H1 (cell line): ENCODE measurements around the gene CADPS. TPM values are rescaled to one million over a fixed set of nuclear protein-coding genes. Genes with fewer than 3 reads are reported as not detected.

Source experiments
- CTCF ChIA-PET: fragments of 300-600 bp; sonication (Branson Sonifier 250); formaldehyde crosslinking; loops from one replicate; lab custom pipeline; 2021; ENCODE audit not compliant: partially characterized antibody; lab: Charles Lee
- POLR2A ChIA-PET: fragments of 300-600 bp; sonication (Branson Sonifier 250); formaldehyde crosslinking; loops from one replicate; lab custom pipeline; 2021; ENCODE audit warnings: inconsistent platforms; ENCODE audit not compliant: partially characterized antibody; lab: Charles Lee
- DNase-seq, 2 experiments: peaks; one replicate each; pipeline versions ENCODE4 v3.0.0 to v3.0.0-alpha.2; 2010 to 2022; ENCODE audit warnings: low spot score in 2 of 2, low read depth in 1 of 2, mixed read lengths in 1 of 2
- FAIRE-seq: peaks from 2 replicates; lab custom pipeline; 2011; peaks lifted over from hg19 to GRCh38; lab: Jason Lieb, UNC
- H2AFZ ChIP-seq: 2 replicates; pipeline ENCODE4 v1.8.1; 2012; ENCODE audit warnings: low read length, inconsistent platforms
- H2AK5ac ChIP-seq: 2 replicates; pipeline ENCODE4 v1.6.1; 2013; ENCODE audit warnings: low read depth, low read length
- H2BK120ac ChIP-seq: replicated peaks from 2 replicates; pipeline ENCODE3; 2013; ENCODE audit warnings: low read depth, low read length, inconsistent platforms
- H2BK12ac ChIP-seq: 2 replicates; pipeline ENCODE4 v1.6.1; 2013; ENCODE audit warnings: low read depth, low read length
- H2BK15ac ChIP-seq: 2 replicates; pipeline ENCODE4 v1.6.1; 2013; ENCODE audit warnings: low read length
- H2BK20ac ChIP-seq: 2 replicates; pipeline ENCODE4 v1.6.1; 2013; ENCODE audit warnings: low read length
- H2BK5ac ChIP-seq: 2 replicates; pipeline ENCODE4 v1.6.1; 2013; ENCODE audit warnings: low read depth, low read length
- H3K14ac ChIP-seq: 2 replicates; pipeline ENCODE4 v1.6.1; 2013; ENCODE audit warnings: inconsistent platforms; ENCODE audit not compliant: insufficient read length
- H3K18ac ChIP-seq: 2 replicates; pipeline ENCODE4 v1.6.1; 2013; ENCODE audit warnings: low read length; ENCODE audit errors: extremely low read depth
- H3K23ac ChIP-seq: 2 replicates; pipeline ENCODE4 v1.6.1; 2013; ENCODE audit warnings: inconsistent platforms; ENCODE audit not compliant: insufficient read length
- H3K23me2 ChIP-seq: 2 replicates; pipeline ENCODE4 v1.6.1; 2013; ENCODE audit warnings: low read depth, low read length
- H3K27ac ChIP-seq: 2 replicates; pipeline ENCODE4 v1.6.1; 2011; ENCODE audit warnings: low read depth, low read length, inconsistent platforms
- H3K27me3 ChIP-seq, 4 experiments: replicated peaks in 1 of 4; 1 replicate in 1 of 4; 2 replicates in 3 of 4; pipeline versions ENCODE4 v1.6.1 to v1.8.1; 2011 to 2013; ENCODE audit warnings: low read length in 3 of 4, mild to moderate bottlenecking in 3 of 4, inconsistent platforms in 2 of 4, mixed read lengths in 2 of 4, moderate library complexity in 1 of 4; ENCODE audit not compliant: control insufficient read depth in 3 of 4, insufficient read depth in 3 of 4; ENCODE audit errors: extremely low read depth in 1 of 4
- H3K36me3 ChIP-seq, 4 experiments: 2 replicates each; pipeline versions ENCODE4 v1.6.1 to v1.8.1; 2011 to 2013; ENCODE audit warnings: mild to moderate bottlenecking in 4 of 4, low read length in 3 of 4, moderate library complexity in 2 of 4, control low read depth in 1 of 4, inconsistent platforms in 1 of 4; ENCODE audit not compliant: insufficient read depth in 4 of 4, control insufficient read depth in 2 of 4
- H3K4ac ChIP-seq: replicated peaks from 2 replicates; pipeline ENCODE3; 2013; ENCODE audit warnings: low read length, low read depth, mixed read lengths, inconsistent platforms; ENCODE audit not compliant: insufficient read length
- H3K4me1 ChIP-seq, 4 experiments: replicated peaks in 1 of 4; 1 replicate in 1 of 4; 2 replicates in 3 of 4; pipeline versions ENCODE4 v1.6.1 to v1.8.1; 2011 to 2013; ENCODE audit warnings: low read length in 3 of 4, inconsistent platforms in 2 of 4, mixed read lengths in 1 of 4; ENCODE audit not compliant: insufficient read depth in 4 of 4, control insufficient read depth in 3 of 4
- H3K4me2 ChIP-seq, 2 experiments: 2 replicates each; pipeline versions ENCODE4 v1.6.1 to v1.8.1; 2011 to 2013; ENCODE audit warnings: low read depth in 2 of 2, low read length in 2 of 2, control low read depth in 1 of 2, inconsistent platforms in 1 of 2, mild to moderate bottlenecking in 1 of 2; ENCODE audit not compliant: insufficient read depth in 1 of 2
- H3K4me3 ChIP-seq, 4 experiments: fragments of 200-600, 300-600 bp in 1 of 4; sonication (generic), shearing (Covaris generic), sonication (Bioruptor Twin) in 1 of 4; 2 replicates each; pipeline versions ENCODE4 v1.5.1 to v1.8.1; 2011 to 2016; ENCODE audit warnings: low read length in 4 of 4, low read depth in 3 of 4, control low read depth in 2 of 4, inconsistent platforms in 2 of 4, mild to moderate bottlenecking in 2 of 4, mixed read lengths in 1 of 4, moderate library complexity in 1 of 4; ENCODE audit not compliant: insufficient read depth in 2 of 4; ENCODE audit errors: extremely low read depth in 1 of 4
- H3K56ac ChIP-seq: replicated peaks from 2 replicates; pipeline ENCODE3; 2013; ENCODE audit warnings: low read depth, mild to moderate bottlenecking, mixed read lengths, low read length, inconsistent platforms; ENCODE audit not compliant: insufficient read length
- H3K79me1 ChIP-seq: 2 replicates; pipeline ENCODE4 v1.6.1; 2013; ENCODE audit warnings: low read depth, low read length, control low read depth
- H3K79me2 ChIP-seq, 2 experiments: 2 replicates each; pipeline versions ENCODE4 v1.6.1 to v1.8.1; 2012 to 2013; ENCODE audit warnings: low read length in 2 of 2, mild to moderate bottlenecking in 2 of 2, inconsistent platforms in 1 of 2; ENCODE audit not compliant: insufficient read depth in 2 of 2, control insufficient read depth in 1 of 2
- H3K9ac ChIP-seq, 4 experiments: replicated peaks in 1 of 4; 1 replicate in 1 of 4; 2 replicates in 3 of 4; pipeline versions ENCODE4 v1.6.1 to v1.8.1; 2011 to 2013; ENCODE audit warnings: low read depth in 3 of 4, low read length in 3 of 4, control low read depth in 2 of 4, mild to moderate bottlenecking in 2 of 4, moderate library complexity in 2 of 4, inconsistent platforms in 1 of 4; ENCODE audit errors: extremely low read depth in 1 of 4
- H3K9me3 ChIP-seq, 2 experiments: 2 replicates each; pipeline versions ENCODE4 v1.6.1 to v1.8.1; 2012 to 2013; ENCODE audit warnings: mild to moderate bottlenecking in 2 of 2, moderate library complexity in 2 of 2, control low read depth in 1 of 2, inconsistent platforms in 1 of 2, low read depth in 1 of 2, low read length in 1 of 2, mixed read lengths in 1 of 2; ENCODE audit not compliant: insufficient read depth in 2 of 2
- H4K20me1 ChIP-seq, 2 experiments: replicated peaks in 1 of 2; 2 replicates each; pipeline versions ENCODE3 to v1.8.1; 2011 to 2013; ENCODE audit warnings: inconsistent platforms in 2 of 2, low read length in 2 of 2, mild to moderate bottlenecking in 1 of 2; ENCODE audit not compliant: insufficient read depth in 2 of 2, control insufficient read depth in 1 of 2
- H4K5ac ChIP-seq: 2 replicates; pipeline ENCODE4 v1.6.1; 2013; ENCODE audit warnings: low read length, low read depth, mixed read lengths, inconsistent platforms; ENCODE audit not compliant: insufficient read length
- H4K8ac ChIP-seq: 2 replicates; pipeline ENCODE4 v1.8.0; 2013; ENCODE audit warnings: mild to moderate bottlenecking, moderate library complexity, low read length, inconsistent platforms; ENCODE audit not compliant: insufficient read depth; ENCODE audit errors: extremely low read depth
- H4K91ac ChIP-seq: replicated peaks from 2 replicates; pipeline ENCODE3; 2013; ENCODE audit warnings: low read length, mixed read lengths, inconsistent platforms; ENCODE audit not compliant: insufficient read length
- TBP ChIP-seq: IDR thresholded peaks from 2 replicates; pipeline ENCODE4 v1.6.1; 2011; ENCODE audit warnings: low read depth, low read length, improper control_type of control experiment
- ZNF274 ChIP-seq: IDR thresholded peaks from 2 replicates; pipeline ENCODE4 v1.7.0; 2012; ENCODE audit warnings: low read length, borderline replicate concordance; ENCODE audit errors: extremely low read depth
- WGBS, 2 experiments: shearing (Covaris generic) in 1 of 2; methylation state at CpG; one replicate each; pipeline versions ENCODE4 v1.1.6 to v1.1.7; 2013 to 2015; ENCODE audit warnings: low lambda C conversion rate in 2 of 2, mixed read lengths in 2 of 2, inconsistent platforms in 1 of 2, low coverage in 1 of 2, missing lambda C conversion rate in 1 of 2; ENCODE audit not compliant: insufficient replicate concordance in 2 of 2, insufficient coverage in 1 of 2, insufficient read length in 1 of 2; ENCODE audit errors: extremely low coverage in 1 of 2, missing lambda C conversion rate in 1 of 2; 5-methylcytosine and 5-hydroxymethylcytosine counted together
- polyA plus RNA-seq, 7 experiments: library from polyadenylated mRNA; depleted of rRNA in 3 of 7; stranded (reverse) in 5 of 7; unstranded in 2 of 7; fragments of >200 nt in 5 of 7; fragments of 200-250 nt in 2 of 7; gene quantifications; 1 replicate in 5 of 7; 2 replicates in 1 of 7; 4 replicates in 1 of 7; pipeline versions ENCODE4 v1.2.1 to v1.2.3, GENCODE V29; 2011 to 2013; ENCODE audit warnings: missing spikeins in 2 of 7, mixed read lengths in 2 of 7
- total RNA-seq: library from RNA; stranded (reverse); fragmentation: NEBNext Ultra II Directional; extraction: Animal tissue kit (Norgen Biotek cat#: 25700); gene quantifications from 2 replicates; pipeline ENCODE4 v1.2.1, GENCODE V29; 2021

CADPS gene
- total and polyA plus RNA-seq, 2 of the 8 experiments (the other 6 are each of a cell fraction or from before 2014, with no cell fraction given) = 7.1 to 10.2 TPM

GRCh38 chr3:62675492-62675891 is 199.7 kb downstream of the CADPS start:
- Histone ChIP-seq H2AK5ac (no peak overlapping the region), H3K56ac (no peak overlapping the region), H3K4ac (no peak overlapping the region), H3K9ac (no peak overlapping the region), H3K4me2 (no peak overlapping the region), H2BK15ac (no peak overlapping the region), H3K79me1 (no peaks in the 10 kb centered on the region), H3K4me1 (peaks cover 10 to 20% (median 13%) of the 10 kb centered on the region in 4 experiments; a peak in 6 of 7 replicates), H4K8ac (no peak overlapping the region), H4K20me1 (no peaks in the 10 kb centered on the region), H3K27ac (no peak overlapping the region), H3K79me2 (no peaks in the 10 kb centered on the region), H2AFZ (no peak overlapping the region), H4K91ac (no peak overlapping the region), H2BK5ac (no peak overlapping the region), H3K18ac (no peak overlapping the region), H3K4me3 (no peak overlapping the region), H3K9me3 (no peaks in the 10 kb centered on the region), H3K14ac (no peak overlapping the region), H3K23ac (no peak overlapping the region), H3K36me3 (no peaks in the 10 kb centered on the region), H2BK20ac (no peak overlapping the region), H2BK120ac (no peak overlapping the region), H3K27me3 (peaks cover 0 to 1% (median 0%) of the 10 kb centered on the region in 4 experiments; a peak in 1 of 7 replicates), H3K23me2 (no peaks in the 10 kb centered on the region), H2BK12ac (no peak overlapping the region), H4K5ac (no peak overlapping the region)
- TF ChIP-seq TBP (no peak), ZNF274 (no peak)
- ChIA-PET CTCF (interaction anchor here (4.9 kb wide), 1 partner anchor 8 kb away, joined by 37 read pairs; no protein-coding TSS in a partner anchor), POLR2A (no interaction called here)
- DNase-seq = no peak
- no peak for FAIRE-seq
- 88% methylated on average over 1 of the region's 1 CpG; no CpG with 5 or more reads in 1 of the 2 experiments for WGBS, 2 experiments
